ENCODE data around the gene CCDC197. TPM values are rescaled to one million over a fixed set of nuclear protein-coding genes. Genes with fewer than 3 reads are reported as not detected.

Gene CCDC197
- total and polyA plus RNA-seq, 4 donors = not detected

- Histone ChIP-seq H3K9ac (ENCODE audit: insufficient read depth in 1 of 2, low read length in 2 of 2) (no peak overlapping the region), H3K36me3 (ENCODE audit: control insufficient read depth in 4 of 4, insufficient read depth in 4 of 4, low read length in 4 of 4) (no peaks in the 10 kb centered on the region), H3K9me3 (ENCODE audit: control insufficient read depth in 4 of 4, insufficient read depth in 3 of 4, low read length in 3 of 4) (no peaks in the 10 kb centered on the region), H3K4me3 (no peak overlapping the region), H3K27ac (ENCODE audit: low read depth in 1 of 2, low read length in 1 of 2) (peak overlapping the region in 1 of 2 donors; percentile 38), H3K4me1 (ENCODE audit: control insufficient read depth in 5 of 5, insufficient read depth in 5 of 5, low read length in 5 of 5) (peaks cover 0 to 13% (median 0%) of the 10 kb centered on the region in 5 donors), H3K27me3 (ENCODE audit: control insufficient read depth in 3 of 3, insufficient read depth in 3 of 3, low read length in 2 of 3) (no peaks in the 10 kb centered on the region)
- DNase-seq (no peak), ATAC-seq (ENCODE audit: insufficient read depth, low FRiP score) (no peak)
- 89 to 95% methylated on average over 3 of the region's 3 CpGs for WGBS, 2 donors
- no peak for TF ChIP-seq CTCF (IDR thresholded peaks at IDR 0.05; ENCODE audit: control extremely low read depth, extremely low read depth)
Measured at GRCh38 chr14:93964820-93965286, 32.2 kb upstream of the CCDC197 start.

GRCh38 chr14:93965287-93965821 lies 31.7 kb upstream of the CCDC197 start:
- H3K36me3 ChIP-seq (ENCODE audit: control insufficient read depth in 4 of 4, insufficient read depth in 4 of 4, low read length in 4 of 4) = no peaks in the 10 kb centered on the region
- H3K4me3 ChIP-seq = no peak overlapping the region
- H3K9me3 ChIP-seq (ENCODE audit: control insufficient read depth in 4 of 4, insufficient read depth in 3 of 4, low read length in 3 of 4) = no peaks in the 10 kb centered on the region
- peak overlapping the region; percentile 32 to 67 for H3K27ac ChIP-seq (ENCODE audit: low read depth in 1 of 2, low read length in 1 of 2)
- H3K9ac ChIP-seq (ENCODE audit: insufficient read depth in 1 of 2, low read length in 2 of 2) = no peak overlapping the region
- ATAC-seq (ENCODE audit: insufficient read depth, low FRiP score) = peak; percentile 22
- DNase-seq = no peak
- no peak for TF ChIP-seq CTCF (IDR thresholded peaks at IDR 0.05; ENCODE audit: control extremely low read depth, extremely low read depth)
- H3K27me3 ChIP-seq (ENCODE audit: control insufficient read depth in 3 of 3, insufficient read depth in 3 of 3, low read length in 2 of 3) = no peaks in the 10 kb centered on the region
- H3K4me1 ChIP-seq (ENCODE audit: control insufficient read depth in 5 of 5, insufficient read depth in 5 of 5, low read length in 5 of 5) = peaks cover 0 to 15% (median 0%) of the 10 kb centered on the region in 5 donors
- WGBS, 2 donors = 71 to 89% methylated on average over 3 of the region's 3 CpGs

- no peak for TF ChIP-seq CTCF (IDR thresholded peaks at IDR 0.05; ENCODE audit: control extremely low read depth, extremely low read depth)
- 86 to 94% methylated on average over 3 of the region's 3 CpGs for WGBS, 2 donors
- H3K4me3 ChIP-seq = no peak overlapping the region
- H3K36me3 ChIP-seq (ENCODE audit: control insufficient read depth in 4 of 4, insufficient read depth in 4 of 4, low read length in 4 of 4) = no peaks in the 10 kb centered on the region
- DNase-seq = no peak
- peak overlapping the region; percentile 32 to 67 for H3K27ac ChIP-seq (ENCODE audit: low read depth in 1 of 2, low read length in 1 of 2)
- H3K9me3 ChIP-seq (ENCODE audit: control insufficient read depth in 4 of 4, insufficient read depth in 3 of 4, low read length in 3 of 4) = no peaks in the 10 kb centered on the region
- H3K27me3 ChIP-seq (ENCODE audit: control insufficient read depth in 3 of 3, insufficient read depth in 3 of 3, low read length in 2 of 3) = no peaks in the 10 kb centered on the region
- H3K4me1 ChIP-seq (ENCODE audit: control insufficient read depth in 5 of 5, insufficient read depth in 5 of 5, low read length in 5 of 5) = peaks cover 0 to 15% (median 0%) of the 10 kb centered on the region in 5 donors
- ATAC-seq (ENCODE audit: insufficient read depth, low FRiP score) = no peak
- no peak overlapping the region for H3K9ac ChIP-seq (ENCODE audit: insufficient read depth in 1 of 2, low read length in 2 of 2)
Measured at GRCh38 chr14:93965946-93966474, 31.1 kb upstream of the CCDC197 start.

All from lung (tissue), 12 donors.